ENCODE results near the gene MKNK1.

Gene MKNK1

DNA sequence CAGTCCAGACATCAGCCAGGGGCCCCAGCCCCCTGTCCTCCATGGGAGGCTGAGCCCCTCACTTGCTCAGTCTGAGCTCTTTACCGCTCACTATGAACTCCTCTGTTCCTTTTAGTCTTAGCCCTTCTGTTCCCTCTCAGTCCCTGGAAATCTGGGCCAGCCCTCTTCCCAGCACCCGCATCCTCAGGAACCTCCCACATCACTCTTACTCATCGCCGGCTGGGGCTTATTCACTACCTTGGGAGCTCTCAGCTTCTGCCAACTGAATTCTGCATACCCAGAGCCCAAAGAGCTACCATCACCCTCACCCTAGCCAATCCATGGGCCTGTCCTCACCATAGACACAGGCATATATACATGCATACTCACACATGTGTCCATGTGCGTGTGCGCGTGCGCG, 64.1 kb downstream of the MKNK1 start:
- DNase-seq (ENCODE audit: low read depth): peak; percentile 75

GRCh38 chr1:46538147-46538546, 65.9 kb downstream of the MKNK1 start:
- no peak for DNase-seq (ENCODE audit: low read depth)

GRCh38 chr1:46537651-46538050, 66.4 kb downstream of the MKNK1 start:
- DNase-seq (ENCODE audit: low read depth): no peak

- no peak for DNase-seq (ENCODE audit: low read depth)
Measured at GRCh38 chr1:46536527-46536926, 67.5 kb downstream of the MKNK1 start.

- peak; percentile 36 for DNase-seq (ENCODE audit: low read depth)
Measured at GRCh38 chr1:46535063-46535462, 69.0 kb downstream of the MKNK1 start.

DNA sequence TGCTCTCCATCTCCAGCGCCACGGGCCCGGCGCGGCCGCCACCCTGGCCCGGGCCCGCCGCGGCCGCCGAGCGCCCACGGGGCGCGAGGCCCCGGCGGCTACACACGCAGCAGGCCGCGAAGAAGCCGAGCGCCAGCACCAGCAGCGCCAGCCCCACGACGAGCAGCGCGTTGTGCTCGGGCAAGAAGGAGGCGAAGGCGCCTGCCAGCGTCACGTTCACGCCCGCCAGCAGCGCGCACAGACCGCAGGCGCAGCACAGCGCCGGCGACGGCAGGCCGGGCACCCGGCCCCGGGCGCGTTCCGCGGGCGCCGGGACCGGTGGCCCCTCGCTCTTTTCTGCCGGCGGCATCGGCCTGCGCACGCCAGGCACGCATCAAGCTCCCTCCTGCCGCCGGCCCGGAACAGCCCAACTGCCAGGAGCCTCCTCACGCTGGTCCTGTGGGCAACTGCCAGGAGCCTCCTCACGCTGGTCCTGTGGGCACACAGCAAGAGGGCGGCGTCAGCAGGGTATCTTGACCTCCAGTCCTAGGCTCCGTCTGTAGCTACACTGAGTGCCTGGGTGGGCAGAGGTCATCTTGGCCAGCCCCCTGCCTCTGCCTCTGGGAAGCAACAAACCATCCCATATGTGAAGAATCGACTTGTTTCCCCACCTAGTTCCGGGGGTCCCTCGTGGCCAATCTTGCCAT, 70.7 kb downstream of the MKNK1 start:
- DNase-seq (ENCODE audit: low read depth): peak; percentile 54

DNA sequence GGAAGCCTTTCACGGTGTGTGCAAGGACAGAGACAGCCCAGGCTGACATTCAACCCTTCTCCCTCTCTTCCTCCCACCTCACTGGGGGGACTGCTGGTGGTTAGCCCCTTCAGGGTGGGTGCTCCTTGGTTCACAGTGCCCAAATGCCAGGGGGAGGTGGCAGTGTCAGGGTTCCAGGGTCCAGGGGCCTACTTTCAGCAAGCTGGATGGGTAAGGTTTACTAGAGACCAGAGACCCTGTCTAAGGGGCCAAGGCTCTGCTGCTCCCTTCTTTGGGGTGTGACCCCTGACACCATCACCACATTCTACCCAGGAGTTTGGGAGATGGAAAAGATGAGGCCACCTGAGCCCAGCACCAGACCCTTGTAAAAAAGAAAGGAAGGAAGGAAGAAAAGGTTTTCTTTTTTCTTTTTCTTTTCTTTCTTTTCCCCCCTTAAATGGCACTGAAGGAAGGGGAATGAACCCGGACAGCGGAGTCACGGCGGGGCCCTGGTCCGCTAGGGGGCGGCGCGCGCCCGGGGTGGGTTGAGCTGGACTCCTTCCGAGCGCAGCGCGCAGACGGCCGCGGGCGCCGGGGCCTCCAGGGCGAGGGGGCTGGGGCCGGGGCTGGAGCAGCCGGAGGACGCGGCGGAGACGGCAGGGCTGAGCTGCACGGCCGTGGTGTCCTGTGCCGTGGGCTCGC, 71.4 kb downstream of the MKNK1 start:
- peak; percentile 60 for DNase-seq (ENCODE audit: low read depth)

GRCh38 chr1:46532095-46532494, 72.0 kb downstream of the MKNK1 start:
- DNase-seq (ENCODE audit: low read depth): no peak

GRCh38 chr1:46530791-46531409, 73.2 kb downstream of the MKNK1 start:
- DNase-seq (ENCODE audit: low read depth): no peak

DNA sequence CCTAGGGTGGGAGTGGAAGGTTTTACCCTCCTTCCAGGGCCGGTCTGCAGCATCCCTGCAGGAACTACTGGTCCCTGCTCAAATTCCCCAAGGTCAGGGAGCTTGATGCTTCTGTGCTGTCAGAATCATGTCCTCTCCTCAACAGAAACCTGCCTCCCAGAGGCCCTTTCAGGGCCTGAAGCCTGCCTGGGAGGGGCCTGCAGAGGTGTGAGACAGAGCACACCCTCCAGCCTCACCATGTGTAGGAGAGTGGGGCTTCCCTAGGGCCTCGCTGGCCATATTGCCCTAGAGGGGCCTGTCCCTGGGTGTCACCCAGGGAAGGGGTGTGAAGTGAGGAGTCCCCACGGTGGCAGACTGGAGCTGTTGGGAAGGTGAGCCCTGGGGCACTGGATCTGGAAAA, 73.8 kb downstream of the MKNK1 start:
- DNase-seq (ENCODE audit: low read depth): no peak

DNA sequence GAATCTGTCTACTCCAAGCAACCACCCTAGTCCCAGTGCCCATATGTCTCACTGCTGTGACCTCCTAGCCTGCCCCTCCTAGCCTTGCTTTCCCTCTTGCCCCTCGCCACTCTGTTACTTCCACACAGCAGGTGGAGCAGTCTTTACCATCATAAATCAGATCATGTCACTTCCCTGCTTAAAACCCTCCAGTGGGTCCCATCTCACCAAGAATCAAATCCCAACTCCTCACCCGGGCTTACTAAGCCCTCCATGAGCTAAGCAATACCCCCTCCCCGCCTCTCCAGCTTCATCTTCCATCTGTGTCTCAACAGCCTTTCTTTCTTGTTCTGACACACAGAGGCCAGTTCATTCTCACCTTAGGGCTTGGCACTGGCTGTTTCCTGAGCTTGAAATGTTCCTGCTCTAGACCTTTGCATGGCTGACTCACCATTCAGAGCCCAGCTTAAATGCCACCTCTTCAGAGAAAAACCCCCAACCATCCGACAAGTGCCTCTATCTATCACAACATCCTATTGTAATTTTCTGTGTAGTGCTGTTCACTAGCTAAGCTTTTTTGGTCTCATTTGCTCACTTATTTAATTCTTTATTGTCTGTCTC, 74.9 kb downstream of the MKNK1 start:
- DNase-seq (ENCODE audit: low read depth): no peak

- peak; percentile 60 for DNase-seq (ENCODE audit: low read depth)
Measured at GRCh38 chr1:46528297-46528955, 75.6 kb downstream of the MKNK1 start.

DNA sequence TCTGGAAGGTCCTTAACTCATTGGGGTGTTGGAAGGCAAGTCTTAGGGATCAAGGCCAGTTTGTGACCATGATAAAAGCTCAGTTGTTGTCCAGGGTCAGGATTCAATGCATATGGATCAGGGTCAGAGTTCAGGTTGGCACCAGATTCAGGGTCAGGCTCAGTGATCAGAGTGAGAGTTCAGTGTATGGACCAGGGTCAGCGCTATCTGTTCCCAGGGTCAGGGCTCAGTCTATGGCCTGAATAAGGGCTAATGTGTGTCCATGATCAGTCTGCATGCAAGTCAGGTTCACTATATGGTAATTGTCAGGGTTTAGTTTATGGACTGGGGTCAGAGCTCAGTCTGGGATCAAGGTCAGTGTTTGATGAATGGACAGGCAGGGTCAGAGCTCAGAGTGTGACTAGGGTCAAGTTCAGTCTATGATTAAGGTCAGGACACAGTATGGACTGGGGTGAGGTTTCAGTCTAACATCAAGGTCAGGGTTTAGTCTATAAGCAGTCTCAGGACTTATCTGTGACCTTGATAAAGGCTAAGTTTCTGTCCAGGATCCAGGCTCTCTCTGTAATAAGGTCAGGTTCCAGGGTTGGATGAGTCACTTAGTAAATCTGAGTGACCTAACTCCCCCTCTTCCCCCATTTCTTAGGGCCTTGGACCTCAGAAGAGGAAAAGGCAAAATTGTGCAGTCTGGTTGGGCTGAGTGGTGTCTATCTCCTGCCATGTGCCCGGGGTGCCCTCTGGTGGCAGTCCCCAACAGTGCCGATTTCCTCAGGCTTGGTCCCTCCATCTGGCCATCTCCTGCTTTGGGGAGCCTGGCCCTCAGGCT, 76.4 kb downstream of the MKNK1 start:
- DNase-seq (ENCODE audit: low read depth): peak; percentile 79

- DNase-seq (ENCODE audit: low read depth): no peak
Measured at GRCh38 chr1:46526691-46527291, 77.3 kb downstream of the MKNK1 start.

DNA sequence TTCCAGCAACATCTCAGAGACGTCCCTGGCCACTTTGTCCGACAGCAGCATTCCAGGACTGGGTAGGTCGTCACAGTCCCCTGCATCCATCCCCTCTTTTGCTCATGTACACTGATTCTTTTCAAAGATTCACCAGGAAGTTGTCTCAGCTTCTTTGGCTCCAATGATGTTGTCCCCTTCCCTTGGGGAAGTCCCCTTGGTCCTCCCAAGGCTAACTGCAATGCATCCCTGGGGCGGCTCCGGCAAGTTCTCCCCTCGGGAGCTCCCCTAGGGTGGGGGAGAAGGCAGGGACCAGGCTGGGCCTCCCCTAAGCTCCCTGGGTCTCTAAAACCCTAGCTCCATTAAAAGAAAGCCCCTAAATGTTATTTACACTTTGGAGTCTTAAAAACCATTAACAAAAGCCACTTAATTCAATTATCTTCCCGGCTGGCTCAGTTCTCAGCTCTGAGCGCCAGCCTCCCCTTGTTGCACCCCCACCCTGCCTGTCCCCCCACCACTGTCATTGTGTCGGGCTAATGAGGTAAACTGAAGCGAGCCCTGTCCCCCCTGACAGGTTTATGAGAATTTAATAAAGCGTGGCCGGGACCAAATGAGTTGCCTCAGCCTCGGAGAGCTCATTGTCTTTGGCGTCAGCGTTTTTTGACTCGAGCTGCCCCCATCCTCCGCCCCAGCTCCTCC, 77.9 kb downstream of the MKNK1 start:
- DNase-seq (ENCODE audit: low read depth): no peak

DNA sequence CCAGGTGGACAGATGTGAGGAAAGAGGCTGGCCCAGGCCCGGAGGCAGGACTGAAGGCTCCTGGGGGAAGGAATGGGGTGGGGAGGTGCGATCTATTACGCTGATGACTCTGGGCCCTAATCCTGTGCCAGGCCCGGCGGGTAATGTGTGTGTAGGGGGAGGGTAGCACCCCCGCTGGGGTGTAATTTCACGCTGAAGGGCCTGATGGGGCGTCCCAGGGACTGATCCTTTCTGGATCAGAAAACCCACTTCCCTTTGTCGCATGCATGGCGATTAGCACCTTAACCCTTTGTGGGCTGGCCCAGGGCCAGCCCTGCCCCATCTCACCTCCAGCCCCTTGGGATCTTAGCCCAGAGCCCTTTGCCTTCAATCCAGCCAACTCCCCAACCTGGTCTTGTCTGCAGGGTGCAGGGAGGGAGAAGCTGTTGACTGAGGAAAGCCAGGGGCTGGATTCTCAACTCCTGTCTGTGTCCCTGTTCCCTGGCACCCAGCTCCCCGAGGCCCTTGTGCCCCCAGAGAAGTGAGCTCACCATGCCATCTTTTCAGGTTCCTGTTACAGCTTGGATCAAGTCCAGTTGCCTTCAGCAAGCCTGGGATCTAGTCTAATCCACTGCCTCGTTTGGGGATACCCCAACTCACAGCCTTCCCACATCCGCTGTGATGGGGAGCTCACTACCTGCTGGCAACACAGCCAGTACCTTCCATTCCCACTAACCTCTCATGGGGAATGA, 78.7 kb downstream of the MKNK1 start:
- DNase-seq (ENCODE audit: low read depth): no peak

DNA sequence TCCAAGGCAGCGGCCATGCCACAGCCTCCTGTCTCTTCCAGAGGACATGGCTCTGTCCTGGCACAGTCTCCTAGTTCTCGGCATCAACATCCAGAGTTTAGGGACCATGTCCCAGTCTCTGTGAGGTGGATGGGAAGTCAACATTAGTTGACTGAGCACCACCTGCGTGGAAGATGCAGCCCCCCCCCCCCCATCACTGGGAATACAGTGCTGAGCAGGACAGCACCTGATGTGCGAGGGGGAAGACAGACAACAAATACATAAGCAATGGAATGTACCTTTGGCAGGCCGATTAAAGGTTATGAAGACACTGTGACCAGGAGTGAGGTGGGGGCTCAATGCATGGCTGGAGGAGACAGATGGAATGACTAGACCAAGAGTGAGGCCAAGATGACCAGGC, 79.2 kb downstream of the MKNK1 start:
- DNase-seq (ENCODE audit: low read depth): no peak

DNA sequence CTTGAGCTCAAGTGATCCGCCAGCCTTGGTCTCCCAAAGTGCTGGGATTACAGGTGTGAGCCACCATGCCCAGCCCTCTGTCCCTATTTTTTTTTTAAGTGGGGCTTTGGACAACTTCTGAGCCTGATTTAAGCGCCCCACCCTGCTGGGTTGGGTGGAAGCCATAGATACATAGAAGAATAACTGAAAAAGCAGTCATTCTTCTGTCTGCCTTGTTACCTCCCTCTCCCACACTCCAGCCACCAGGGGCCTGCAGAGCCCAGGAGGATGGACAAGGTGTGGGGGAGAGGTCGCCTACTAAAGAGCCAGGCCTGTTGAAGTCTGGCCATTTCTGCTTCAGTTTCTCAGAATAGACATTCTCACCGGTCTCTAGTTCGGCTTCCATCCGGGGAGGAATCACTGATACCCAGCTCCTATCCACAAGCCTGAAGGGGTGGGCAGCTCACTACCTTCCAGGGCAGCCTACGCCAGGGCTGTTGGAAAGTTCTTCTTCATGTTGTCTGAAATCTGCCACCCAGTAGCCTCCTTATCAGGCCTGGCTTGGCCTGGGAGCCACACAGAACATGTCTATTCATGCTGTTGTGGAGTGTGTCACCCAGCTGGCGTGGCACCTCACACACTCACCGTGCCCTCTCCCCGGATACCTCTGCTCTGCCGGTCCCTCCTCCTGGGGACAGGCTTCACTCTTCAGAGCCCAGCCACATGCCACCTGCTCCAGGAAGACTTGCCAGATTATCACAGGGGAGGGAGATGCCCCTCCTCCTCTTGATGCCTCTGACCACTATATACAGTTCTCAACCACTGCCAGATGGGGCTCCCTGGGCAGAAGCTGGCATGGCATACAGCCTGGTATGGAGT, 80.3 kb downstream of the MKNK1 start:
- no peak for DNase-seq (ENCODE audit: low read depth)

DNA sequence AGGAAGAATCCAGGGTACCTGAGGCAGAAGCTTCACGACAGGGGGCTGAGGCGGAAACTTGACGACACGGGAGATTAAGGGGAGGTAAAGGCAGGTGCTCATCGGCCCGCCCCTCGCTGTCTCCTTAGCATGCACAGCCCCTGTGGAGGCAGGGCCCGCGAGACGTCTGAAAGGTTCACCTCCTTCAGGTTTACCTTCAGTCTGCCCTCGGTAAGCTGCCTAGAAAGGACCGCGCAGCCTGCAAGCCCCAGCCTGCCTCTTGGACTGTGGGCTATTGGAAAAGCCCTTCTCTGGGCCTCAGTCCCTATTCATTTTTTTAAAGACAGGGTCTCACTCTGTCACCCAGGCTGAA, 81.1 kb downstream of the MKNK1 start:
- no peak for DNase-seq (ENCODE audit: low read depth)
